RWPE1 (cell line): Measurements from ENCODE around the gene C2orf92.
A peak's percentile ranks its signal among the peaks of the same experiment; 100 is the strongest.
"Not testable (repeated sequence)": the region's sequence is repeated elsewhere in the genome, so short reads cannot be mapped to it uniquely, and the experiment has no call there.

Experiments
- CTCF ChIA-PET: fragments of 350-600 bp; sonication (Branson Sonifier 250); formaldehyde crosslinking; extraction: SDS; loops from one replicate; lab custom pipeline; 2021; lab: Yijun Ruan, JAX
- POLR2A ChIA-PET: fragments of 400-600 bp; formaldehyde crosslinking; extraction: SDS; loops from one replicate; lab custom pipeline; 2020; ENCODE audit warnings: antibody characterized with exemption; ENCODE audit not compliant: low non-redundant PET; lab: Yijun Ruan, JAX
- DNase-seq: peaks from one replicate; pipeline ENCODE4 v3.0.0; 2012; ENCODE audit warnings: low spot score
- H3K27ac ChIP-seq: fragments of 450-650 bp; 2 replicates; pipeline ENCODE4 v1.5.1; 2017
- CTCF ChIP-seq: fragments of 450-650 bp; conservative IDR thresholded peaks from 2 replicates; pipeline ENCODE4 v1.5.1; 2017; ENCODE audit warnings: low read depth, mild to moderate bottlenecking

The C2orf92 gene

GRCh38 chr2:97711394-97711711, 41.8 kb downstream of the C2orf92 start:
- ChIA-PET POLR2A (no interaction called here), CTCF (interaction anchor here (0.9 kb wide), 1 partner anchor 11 kb away, joined by 3 read pairs; no protein-coding TSS in a partner anchor)
- no peak overlapping the region for H3K27ac ChIP-seq
- TF ChIP-seq CTCF, result no peak
- no peak for DNase-seq

- DNase-seq, POLR2A ChIA-PET, H3K27ac ChIP-seq: not testable (repeated sequence)
- CTCF ChIA-PET, result interaction anchor here (1.5 kb wide), 1 partner anchor 12 kb away, joined by 4 read pairs; no protein-coding TSS in a partner anchor
Measured at GRCh38 chr2:97712175-97712574, 42.7 kb downstream of the C2orf92 start.

- POLR2A ChIA-PET, result no interaction called here
- no peak for TF ChIP-seq CTCF
- H3K27ac ChIP-seq, result no peak overlapping the region
- CTCF ChIA-PET, result interaction anchor here (1.5 kb wide), 1 partner anchor 13 kb away, joined by 4 read pairs; no protein-coding TSS in a partner anchor
- no peak for DNase-seq
Measured at GRCh38 chr2:97712693-97713295, 43.3 kb downstream of the C2orf92 start.

GRCh38 chr2:97713296-97714083, 44.0 kb downstream of the C2orf92 start, which contains the start of gene ZAP70:
Gene ZAP70 (plus strand): TSS chr2:97713576. CDS start chr2:97724037, 10,461 bp downstream.
- ChIA-PET CTCF (interaction anchor here (0.6 to 1.5 kb wide), 3 partner anchors 14 to 76 kb away, joined by 3 to 7 read pairs (median 4); no protein-coding TSS in a partner anchor), POLR2A (no interaction called here)
- DNase-seq, result no peak
- no peak within 1 kb of the TSS for H3K27ac ChIP-seq
- no peak for TF ChIP-seq CTCF

GRCh38 chr2:97714084-97714949, 44.8 kb downstream of the C2orf92 start:
- DNase-seq, result peak; percentile 20
- ChIA-PET POLR2A (no interaction called here), CTCF (interaction anchor here (0.6 kb wide), 2 partner anchors 48 to 75 kb away, joined by 3 to 7 read pairs; no protein-coding TSS in a partner anchor)
- H3K27ac ChIP-seq, result no peak overlapping the region
- TF ChIP-seq CTCF, result no peak

- POLR2A ChIA-PET, result interaction anchor here (0.6 kb wide), 1 partner anchor 1120 kb away, joined by 3 read pairs; no protein-coding TSS in a partner anchor
- H3K27ac ChIP-seq, result no peak overlapping the region
- no peak for TF ChIP-seq CTCF
- CTCF ChIA-PET, result no interaction called here
- DNase-seq, result no peak
Measured at GRCh38 chr2:97714950-97715652, 45.6 kb downstream of the C2orf92 start.
